ENCODE data around the gene SNAP91.

DNA sequence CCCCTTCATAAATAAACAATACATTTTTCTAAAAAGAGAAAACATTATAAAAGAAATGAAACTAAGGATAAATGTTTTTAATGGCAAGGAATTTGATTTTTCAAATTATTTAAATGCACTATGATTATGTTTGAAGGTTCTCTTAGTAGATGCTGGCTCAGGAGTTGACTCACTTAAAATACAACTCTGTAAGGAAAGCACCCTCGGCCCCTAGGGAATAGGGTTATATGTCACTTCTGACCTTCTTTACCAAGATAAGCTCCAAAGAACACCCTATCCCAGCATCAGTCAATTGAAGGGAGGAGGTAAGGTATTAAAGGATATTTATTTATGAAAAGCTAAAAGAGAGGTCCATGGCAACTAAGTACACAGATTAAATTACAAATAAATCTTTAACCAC lies 6.8 kb downstream of the SNAP91 start:
- TF ChIP-seq CTCF (IDR thresholded peaks at IDR 0.05) (no peak), POLR2A (IDR thresholded peaks at IDR 0.05) (no peak)

Data from testis (tissue), 2 donors.